ENCODE results near the gene SAMD4A.

The SAMD4A gene, protein sequence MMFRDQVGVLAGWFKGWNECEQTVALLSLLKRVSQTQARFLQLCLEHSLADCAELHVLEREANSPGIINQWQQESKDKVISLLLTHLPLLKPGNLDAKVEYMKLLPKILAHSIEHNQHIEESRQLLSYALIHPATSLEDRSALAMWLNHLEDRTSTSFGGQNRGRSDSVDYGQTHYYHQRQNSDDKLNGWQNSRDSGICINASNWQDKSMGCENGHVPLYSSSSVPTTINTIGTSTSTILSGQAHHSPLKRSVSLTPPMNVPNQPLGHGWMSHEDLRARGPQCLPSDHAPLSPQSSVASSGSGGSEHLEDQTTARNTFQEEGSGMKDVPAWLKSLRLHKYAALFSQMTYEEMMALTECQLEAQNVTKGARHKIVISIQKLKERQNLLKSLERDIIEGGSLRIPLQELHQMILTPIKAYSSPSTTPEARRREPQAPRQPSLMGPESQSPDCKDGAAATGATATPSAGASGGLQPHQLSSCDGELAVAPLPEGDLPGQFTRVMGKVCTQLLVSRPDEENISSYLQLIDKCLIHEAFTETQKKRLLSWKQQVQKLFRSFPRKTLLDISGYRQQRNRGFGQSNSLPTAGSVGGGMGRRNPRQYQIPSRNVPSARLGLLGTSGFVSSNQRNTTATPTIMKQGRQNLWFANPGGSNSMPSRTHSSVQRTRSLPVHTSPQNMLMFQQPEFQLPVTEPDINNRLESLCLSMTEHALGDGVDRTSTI

DNA sequence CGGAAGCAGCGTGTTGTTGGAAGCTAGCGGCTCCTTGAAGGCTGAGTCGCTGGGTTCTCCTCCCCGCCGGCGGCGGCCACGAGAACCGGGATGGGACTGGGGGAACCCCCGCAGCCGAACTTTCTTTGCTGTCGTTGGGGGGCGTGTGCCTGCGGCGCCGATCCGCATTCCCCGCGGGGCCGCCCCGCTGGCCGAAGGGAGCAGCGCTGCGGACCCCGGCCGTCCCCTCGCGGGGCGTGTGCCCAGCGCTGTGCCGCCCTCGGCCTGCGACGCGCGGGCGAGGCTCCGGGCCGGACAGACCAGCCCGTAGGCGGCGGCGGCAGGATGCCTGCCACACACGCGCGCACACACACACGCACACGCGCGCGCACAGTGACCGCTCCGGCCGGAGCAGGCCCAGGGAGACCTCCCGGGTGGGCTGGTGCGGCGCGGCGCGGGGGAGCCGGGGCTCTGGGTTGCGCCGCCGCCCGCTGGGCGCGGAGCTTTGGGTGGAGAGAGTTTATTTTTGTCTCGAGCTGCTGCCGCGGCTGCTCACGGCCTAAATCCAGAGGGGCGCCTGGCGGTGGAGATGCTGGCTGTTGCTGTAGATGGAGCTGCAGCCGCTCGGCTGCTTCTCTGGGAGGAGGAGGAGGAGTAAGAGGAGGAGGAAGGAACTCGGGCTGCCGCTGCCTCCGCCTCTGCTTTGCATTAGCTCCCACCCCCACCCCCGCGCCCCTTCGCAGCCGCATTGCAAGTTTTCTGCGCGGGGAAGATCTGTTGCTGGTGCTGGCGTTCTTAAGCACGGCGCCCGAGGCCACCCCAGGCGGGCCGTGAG, at the start of gene SAMD4A:
SAMD4A (plus strand) TSS at position 719 of the 814 bp plus-strand sequence. CDS start 789 bp downstream, outside the sequence.
- FAIRE-seq: no peak

DNA sequence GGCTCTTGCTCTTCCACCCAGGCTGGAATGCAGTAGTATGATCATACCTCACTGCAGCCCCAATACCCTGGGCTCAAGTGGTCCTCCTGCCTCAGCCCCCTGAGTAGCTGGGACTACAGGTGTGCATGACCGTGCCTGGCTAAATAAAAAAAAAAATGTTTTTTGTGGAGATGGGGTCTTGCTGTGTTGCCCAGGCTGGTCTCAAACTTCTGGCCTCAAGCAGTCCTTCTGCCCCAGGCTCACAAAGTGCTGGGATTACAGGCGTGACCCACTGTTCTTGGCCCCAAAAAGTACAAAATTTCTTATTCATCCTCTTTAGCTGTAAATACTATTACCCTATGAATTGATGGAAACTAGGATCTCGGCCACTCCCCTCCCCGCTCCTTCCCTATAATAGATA, 42.5 kb upstream of the SAMD4A start:
- FAIRE-seq: no peak

DNA sequence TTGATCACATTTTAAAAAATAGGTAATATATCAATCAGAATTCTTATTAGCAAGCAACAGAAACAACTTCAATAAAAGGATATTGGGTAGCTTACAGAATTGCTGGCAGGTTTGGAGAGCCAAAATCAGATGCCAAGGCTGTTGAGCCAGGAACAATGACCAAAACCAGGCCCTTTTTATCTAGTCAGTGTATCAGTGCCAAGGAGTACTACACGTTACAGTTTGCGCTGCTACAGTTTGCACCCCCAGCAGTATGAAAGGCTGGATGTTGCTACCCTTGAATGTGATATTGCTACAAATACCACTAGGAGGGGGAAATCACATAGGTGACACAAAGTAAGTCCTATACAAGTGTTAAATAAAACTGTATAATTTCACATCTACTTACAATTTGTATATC, 38.0 kb upstream of the SAMD4A start:
- no peak for FAIRE-seq

DNA sequence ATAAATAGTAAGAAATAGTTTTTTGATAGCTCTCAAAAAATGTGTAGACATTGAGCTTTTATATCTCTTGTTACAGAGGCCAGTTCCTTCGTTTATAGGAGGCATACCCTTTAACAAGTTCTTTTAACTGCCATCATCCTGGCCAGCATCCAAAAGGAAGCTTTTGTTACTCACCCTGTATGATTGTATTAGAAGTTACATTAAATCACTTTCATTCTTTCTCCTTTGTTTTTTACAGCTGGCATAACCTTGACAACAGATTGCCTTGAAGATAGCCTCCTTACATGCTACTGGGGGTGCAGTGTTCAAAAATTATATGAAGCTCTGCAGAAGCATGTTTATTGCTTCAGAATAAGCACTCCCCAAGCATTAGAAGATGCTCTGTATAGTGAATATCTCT, 37.1 kb upstream of the SAMD4A start:
- FAIRE-seq: no peak

DNA sequence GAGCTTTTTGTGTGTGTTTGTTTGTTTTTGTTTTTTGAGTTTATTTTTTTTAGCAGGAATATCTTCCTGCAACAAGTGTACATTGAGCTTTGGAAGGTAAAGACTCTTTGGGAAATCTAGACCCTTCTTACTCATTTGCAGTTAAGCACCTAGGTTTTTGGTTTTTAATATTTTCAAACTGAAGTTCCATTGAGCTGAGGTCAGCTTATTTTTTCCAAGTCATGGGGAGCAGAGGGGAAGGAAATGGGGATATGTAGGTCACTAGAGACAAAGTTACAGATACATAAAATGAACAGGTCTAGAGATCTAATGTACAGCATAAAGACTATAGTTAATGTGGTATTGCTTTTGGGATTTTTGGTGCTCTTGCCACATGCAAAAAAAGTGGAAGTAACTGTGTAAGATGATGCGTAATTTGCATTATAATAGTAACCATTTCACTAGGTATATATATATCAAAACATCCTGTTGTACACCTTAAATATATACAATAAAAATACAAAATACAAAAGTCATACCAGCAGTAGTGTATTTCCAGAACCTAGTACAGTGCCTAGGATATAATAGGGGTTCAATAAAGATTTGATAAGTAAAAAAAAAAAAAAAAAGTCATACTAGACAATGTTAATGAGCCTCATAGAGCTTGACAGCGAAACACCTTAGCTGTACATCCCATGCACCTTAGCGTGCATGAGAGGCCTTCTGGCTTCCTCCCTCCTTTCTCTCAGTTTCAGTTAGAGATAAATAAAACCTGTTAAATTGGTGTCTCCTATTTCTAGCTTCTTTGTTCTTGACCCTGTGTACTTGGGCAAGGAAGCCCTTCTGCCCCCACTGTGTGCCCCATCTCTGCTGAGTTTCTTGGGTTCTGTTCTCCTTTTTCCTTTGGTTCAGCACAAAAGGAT, 34.6 kb upstream of the SAMD4A start:
- FAIRE-seq: peak; percentile 43

DNA sequence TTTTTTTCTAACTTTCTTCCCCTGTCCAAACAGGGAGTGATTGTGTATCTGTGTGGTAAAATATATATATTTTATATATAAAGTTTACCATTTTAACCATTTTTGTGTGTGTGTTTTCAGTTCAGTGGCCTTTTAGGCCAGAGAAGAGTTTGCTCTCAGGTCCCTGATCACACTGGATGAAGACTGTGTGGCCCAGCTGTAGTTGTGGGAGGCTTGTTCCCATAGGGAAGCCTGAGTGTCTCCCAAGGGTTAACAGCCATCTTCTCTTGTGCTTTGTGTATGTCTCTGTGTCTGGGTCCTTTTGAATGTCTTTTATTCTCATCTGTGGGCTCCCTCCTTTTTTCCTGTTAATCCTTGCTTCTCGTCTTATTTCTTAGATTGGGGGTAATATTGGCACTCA, 33.8 kb upstream of the SAMD4A start:
- no peak for FAIRE-seq

DNA sequence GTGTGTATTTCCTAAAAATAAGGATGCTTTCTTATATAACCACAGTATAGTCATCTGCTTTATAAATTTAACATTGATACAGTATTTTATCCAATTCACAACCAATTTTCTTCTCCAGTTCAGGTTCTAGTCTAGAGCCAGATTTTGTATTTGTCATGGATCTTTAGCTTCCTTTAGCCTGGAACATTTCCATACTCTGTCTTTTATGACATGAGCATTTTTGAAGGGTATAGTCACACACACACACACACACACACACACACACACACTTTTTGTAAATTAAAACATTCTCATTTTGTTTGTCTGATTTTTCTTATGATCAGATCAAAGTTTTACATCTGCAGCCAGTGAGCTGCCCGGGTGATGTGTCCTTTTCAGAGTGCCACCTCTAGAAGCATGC, 31.8 kb upstream of the SAMD4A start:
- no peak for FAIRE-seq

DNA sequence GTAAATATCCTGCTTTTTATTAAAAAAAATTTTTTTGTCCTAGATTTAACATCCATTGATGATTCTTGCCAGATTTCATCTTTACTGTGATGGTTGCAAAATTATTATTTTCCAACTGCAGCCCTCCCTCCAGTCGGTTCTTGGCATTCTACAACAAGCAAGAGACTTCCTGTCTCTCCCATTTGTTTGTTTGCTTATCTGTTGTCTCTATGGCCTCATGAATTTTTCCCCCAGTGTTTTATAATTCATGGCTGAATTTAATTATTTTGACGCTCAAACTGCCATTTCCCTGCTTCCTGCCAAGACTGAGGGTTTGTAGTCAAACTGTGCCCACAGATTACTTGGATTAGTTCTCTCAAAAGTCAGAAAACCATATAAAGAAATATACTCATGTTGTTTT, 31.3 kb upstream of the SAMD4A start:
- FAIRE-seq: no peak

DNA sequence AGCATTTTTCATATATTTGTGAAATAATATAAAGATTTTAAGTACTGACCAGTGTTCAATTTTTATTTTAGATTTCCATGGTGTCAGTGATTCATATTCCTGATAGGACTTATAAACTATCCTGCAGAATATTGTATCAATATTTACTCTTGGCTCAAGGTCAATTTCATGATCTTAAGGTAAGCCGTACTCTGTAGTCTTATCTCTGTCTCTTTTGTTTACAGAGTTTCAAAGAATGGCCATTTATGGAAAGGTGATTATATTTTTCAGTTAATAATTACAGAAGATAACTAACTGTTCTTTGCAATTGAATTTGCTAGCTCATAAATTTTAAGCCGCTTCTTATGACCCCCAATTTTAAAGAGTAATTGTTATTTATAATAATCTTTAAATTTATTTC, 29.3 kb upstream of the SAMD4A start:
- peak; percentile 88 for FAIRE-seq

DNA sequence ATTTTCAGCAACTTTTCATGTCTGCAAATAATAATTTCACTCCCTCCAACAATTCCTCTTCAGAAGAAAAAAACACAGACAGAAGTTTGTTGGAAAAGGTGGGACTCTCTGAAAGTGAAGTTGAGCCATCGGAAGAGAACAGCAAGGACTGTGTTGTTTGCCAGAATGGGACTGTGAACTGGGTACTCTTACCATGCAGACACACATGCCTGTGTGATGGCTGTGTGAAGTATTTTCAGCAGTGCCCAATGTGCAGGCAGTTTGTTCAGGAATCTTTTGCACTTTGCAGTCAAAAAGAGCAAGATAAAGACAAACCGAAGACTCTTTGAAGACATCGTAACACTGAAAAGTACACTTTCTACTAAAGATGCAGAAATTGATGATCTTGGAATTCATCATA, 28.9 kb upstream of the SAMD4A start:
- no peak for FAIRE-seq

DNA sequence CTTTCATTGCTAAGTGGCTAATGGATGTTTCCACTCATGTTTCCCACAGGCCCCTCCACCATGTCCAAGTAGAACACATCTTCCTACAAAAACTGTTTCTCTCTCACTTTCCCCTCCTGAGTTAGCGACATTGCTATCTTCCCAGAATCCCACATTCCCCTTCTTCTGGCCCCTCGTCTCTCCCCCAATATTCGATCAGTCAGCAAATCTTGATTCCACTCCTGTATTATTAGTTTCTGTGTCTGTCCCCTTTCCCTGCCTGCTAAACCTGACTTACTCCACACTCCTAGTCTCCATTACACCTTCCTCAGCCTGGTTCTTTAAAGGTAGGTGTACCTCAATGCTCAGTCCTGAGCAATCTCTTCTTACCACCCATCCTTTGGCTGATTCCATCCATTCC, 19.3 kb upstream of the SAMD4A start:
- no peak for FAIRE-seq

DNA sequence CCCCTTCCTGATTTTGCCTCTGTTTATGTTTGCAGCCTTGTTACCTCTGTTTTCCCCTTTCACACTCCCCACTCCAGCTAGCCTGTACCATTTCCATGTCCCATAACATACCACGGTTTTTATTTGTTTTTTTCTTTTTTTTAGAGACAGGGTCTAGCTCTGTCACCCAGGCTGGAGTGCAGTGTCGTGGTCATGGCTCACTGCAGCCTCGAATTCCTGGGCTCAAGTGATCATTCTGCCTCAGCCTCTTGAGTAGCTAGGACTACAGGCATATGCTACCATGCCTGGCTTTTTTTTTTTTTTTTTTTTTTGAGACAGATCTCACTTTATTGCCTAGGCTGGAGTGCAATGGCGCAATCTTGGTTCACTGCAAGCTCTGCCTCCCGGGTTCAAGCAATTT, 18.4 kb upstream of the SAMD4A start:
- FAIRE-seq: no peak

DNA sequence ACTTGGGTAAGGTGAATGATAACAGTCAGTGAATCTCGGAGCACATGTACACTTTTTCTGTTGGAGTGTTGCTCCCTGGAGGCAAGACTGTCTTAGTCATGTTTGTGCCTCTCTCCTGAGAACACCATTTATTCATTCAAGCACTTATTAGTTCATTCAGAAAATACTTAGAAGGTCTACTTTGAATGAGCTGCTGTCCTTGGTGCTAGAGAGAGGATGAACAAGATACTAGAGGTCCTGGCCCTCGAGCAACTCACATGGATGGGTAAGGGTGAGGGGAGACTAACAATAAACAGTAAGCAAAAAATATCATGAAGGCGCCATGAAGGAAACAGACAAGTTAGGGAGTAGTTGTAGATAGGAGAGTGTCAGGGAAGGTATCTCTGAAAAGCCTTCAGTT, 17.1 kb upstream of the SAMD4A start:
- FAIRE-seq: no peak

DNA sequence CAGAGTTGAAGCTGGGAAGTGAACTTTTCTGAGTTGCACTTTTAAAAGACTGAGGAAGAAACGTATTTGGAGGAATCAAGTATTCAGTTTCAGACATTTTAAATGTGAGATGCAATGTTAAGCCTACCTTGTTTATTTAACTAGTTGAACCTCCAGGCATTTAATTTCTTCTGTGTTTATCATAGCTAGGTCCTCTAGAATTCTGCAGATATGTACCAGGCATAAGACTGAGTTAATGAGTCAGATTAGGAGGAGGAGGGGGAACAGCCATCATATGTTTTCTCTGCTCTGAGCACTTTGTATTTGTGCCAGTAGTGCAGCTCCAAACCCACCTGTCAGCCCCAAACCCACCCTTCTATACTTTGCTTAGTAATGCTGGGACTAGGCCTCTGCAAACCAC, 16.4 kb upstream of the SAMD4A start:
- no peak for FAIRE-seq

DNA sequence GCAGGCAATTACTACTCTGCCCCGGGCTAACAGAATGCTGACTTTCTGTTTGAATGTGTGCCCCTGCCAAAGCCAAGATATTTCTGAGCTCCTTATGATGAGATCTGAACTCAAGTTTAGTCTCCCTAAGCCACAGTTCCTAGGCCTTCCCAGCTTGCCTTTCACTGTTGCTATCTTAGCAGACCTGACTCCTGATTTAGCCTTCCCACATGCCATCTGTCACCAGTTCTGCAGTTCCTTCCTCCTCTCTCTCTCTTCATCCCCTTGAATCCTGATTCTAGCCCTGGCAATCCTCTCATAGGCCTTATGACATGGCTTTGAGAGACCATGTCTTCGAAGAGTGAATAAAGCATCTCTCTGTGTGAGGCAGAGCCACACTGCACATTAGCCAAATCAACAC, 12.5 kb upstream of the SAMD4A start:
- no peak for FAIRE-seq

DNA sequence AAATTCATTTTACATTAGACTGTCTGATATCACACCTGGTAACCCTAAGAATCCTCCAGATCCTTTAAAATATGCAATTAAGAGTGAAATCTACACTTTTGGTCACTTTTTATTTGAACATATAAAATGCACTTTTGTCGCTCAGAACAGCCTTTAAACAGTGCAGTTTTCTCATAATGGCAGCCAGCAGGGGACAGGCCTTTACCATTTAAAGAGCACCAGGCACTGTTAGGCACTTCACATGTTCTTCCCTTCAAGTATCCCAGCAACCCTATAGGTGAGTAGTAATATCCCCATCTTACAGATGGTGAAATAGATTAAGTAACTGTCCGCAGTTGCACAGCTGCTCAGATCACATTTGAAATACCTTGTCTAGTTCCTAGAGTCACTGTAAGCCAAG, 11.3 kb upstream of the SAMD4A start:
- FAIRE-seq: no peak

DNA sequence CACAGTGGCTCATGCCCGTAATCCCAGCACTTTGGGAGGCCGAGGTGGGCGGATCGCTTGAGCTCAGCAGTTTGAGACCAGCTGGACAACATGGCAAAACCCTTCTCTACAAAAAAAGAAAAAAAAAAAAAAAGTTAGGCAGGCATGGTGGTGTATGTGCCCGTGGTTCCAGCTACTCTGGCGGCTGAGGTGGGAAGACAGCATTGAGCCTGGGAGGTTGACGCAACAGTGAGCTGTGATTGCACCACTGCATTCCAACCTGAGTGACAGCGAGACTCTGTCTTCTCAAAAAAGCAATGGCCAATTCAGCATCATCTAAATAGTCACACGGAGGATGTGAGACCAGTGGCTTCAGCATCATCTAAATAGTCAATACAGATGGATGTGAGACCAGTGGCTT, 10.4 kb upstream of the SAMD4A start:
- no peak for FAIRE-seq

DNA sequence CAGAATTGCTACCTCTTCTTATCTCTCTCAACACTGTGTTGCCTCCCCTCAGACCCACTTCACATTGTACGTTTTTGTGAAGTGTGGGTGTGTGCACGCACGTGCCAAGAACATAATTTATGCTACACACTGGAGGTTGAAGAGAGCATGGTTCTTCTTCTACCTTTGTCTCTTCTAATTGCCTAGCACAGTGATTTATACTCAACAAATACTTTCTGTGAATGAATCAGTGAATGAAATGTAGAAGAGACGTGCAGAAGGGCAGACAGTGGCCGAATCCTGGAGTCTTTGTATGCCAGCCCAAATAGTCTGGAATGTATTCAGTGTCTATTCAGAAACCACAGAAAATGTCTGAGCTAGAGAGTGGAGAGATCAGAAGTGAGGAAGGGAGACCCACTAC, 4.6 kb upstream of the SAMD4A start:
- FAIRE-seq: no peak

DNA sequence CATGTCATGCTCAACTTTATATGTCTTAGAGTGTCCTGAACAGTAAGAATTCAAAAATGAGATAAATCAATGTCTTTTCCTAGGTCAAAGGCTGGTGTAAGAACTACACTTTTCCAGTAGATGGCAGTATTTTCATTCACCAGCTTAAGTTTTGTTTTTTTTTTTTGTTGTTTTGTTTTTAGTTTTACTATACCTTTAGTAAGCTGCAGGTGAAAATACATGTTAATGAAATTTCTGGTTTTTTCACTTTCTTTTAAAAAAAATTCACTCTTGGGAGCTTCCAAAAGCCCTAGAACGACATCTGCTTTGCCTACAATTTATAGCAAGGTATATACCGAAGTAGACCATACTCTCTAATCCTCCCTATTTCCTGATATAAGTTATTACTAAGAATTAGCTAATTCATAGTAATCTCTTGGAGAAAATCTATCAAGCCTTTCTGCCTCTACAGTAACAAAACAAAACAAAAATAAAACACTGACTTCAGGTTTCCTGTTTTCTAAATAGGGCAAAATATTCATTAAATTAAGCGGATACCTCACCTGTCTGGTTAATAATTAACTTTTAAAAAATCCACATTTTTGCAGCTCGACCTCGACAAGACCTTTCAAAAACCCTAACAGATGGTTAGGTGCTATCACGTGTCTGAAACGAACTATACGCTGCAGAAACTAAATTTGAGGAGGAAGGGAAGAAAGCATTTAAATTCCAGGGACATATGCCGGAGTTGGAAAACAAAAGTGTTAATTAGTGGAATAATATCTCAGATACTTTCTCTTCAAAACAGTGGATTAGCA, 2.7 kb upstream of the SAMD4A start:
- FAIRE-seq: peak; percentile 98

DNA sequence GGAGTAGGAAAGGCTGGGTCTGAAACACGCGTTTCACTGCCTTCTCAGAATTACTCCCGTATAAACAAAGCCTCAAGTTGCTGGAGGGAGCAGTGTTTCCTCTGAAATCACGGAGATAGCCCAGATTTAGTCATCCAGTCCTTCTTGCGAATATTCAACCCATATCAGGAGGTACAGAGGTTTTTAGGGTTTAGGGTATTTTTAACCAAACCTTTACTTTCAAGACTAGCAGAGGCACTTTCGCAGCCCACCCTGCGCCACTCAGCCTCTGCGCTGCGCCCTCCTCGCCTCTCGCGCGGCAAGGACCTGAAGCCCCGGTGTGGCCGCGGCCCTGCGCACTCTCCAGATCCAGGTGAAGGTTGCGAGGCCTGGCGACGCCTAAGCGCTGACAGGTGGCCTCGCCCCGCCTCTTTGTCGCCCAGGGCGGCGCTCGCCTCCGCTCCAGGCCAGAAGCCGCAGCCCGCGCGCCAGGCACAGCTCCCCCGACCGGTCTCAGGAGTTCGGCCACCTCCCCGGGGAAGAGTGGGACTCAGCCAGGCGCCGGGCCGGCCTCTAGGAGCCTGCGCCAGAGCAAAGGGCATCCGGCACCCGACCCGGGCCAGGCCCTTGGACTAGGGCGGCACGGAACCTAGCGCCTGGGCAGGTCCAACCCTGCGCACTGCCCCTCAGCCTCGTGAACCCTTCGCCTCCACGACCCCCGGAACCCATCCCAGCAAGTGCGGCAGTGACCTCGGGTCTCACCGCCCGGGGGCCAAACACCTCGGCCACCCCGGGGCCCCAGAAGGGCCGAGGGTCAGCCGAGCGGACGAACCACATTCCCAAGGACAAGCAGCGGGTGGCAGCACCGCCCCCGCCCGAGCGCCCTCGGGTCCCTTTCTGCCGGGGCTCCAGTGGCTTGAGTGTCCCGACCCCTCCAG, 1.8 kb upstream of the SAMD4A start:
- FAIRE-seq: no peak
